ENCODE results near the gene LSM3.

Gene LSM3

GRCh38 chr3:14157951-14158350 lies 20.7 kb upstream of the LSM3 start:
- DNase-seq (ENCODE audit: low read depth): no peak

DNA sequence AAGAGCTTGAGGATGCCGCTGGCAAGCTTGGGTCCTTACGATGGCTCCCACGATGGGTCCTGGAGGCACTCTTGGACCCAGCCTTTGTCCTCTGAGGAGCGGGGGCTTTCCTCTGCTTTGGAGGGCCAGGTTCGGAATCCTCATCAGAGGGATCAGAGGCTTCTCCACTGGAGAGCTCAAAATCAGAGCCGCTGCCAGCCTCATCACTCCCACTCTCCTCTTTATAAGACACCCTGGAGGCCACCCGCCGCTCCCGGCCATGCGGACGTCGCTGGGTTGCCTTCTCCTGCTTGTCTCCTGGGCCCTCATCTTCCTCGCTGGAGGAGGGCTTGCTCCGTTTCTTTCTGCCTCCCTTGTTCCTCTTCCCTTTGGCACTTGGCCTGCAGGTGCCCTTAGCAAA lies 20.2 kb upstream of the LSM3 start:
- DNase-seq (ENCODE audit: low read depth): no peak

- DNase-seq (ENCODE audit: low read depth): no peak
Observed at GRCh38 chr3:14159426-14159825, 19.2 kb upstream of the LSM3 start.

DNA sequence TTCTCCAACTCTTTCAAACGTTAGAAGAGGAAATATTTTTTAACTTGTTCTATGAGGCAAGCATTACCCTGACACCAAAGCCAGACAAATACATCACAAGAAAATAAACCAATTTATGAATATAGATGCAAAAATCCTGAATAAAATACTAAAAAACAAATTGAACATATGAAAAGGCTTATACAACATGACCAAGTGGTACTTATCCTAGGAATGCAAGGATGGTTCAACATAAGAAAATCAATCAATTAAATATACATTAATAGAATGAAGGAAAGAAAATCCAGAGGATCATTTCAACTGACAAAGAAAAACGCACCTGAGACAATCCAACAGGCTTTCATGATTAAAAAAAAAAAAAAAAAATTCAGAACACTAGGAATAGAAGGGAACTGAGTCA lies 17.3 kb upstream of the LSM3 start:
- DNase-seq (ENCODE audit: low read depth): no peak

DNA sequence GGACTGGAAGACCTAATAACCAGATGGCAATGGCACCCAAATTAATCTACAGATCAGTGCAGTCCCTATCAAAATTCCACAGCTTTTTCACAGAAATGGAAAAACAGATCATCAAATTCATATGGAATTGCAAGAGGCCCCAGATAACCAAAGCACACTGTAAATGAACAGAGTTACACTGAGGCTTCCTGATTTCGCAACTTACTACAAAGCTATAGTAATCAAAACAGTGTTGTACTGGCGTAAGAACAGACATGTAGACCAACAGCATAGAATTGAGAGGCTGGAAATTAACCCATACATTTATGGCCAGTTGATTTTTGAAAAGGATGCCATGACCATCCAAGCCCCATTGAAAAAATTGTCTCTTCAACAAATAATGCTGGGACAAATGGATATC lies 16.4 kb upstream of the LSM3 start:
- DNase-seq (ENCODE audit: low read depth): peak; percentile 72

DNA sequence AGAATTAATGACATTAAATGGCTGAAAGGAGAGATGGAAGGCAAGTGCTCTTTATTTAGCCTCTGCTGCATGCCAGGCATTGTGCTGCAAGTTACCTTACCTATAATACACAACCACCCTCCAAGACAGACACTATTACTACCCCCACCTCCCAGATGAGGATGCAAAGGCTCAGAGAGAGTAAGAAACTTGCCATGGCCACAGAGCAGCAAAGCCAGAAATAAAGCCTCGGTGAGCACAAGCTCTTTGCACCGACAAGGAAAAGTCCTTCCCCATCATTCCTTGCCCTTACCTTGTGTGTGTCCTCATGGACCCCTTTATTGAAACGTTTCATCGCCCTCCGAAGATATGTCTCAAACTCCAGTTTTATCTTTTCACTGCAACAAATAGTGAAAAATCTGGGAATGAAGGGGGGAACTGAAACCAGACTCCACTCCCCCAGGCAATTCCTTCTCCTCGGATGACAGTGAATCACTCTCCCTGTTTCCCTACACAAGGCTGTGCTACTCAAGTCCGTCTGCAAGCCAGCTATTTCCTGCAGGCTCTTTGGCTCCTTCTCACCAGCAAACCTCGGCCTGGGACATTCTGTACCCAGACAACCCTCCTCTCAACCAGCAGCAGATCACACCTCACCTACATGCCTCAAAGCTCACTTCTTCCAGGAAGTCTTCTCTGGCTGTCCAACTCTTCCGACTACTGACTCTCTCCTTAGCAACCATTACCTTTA lies 11.6 kb upstream of the LSM3 start:
- peak; percentile 89 for DNase-seq (ENCODE audit: low read depth)

- DNase-seq (ENCODE audit: low read depth): no peak
Observed at GRCh38 chr3:14169435-14169834, 9.2 kb upstream of the LSM3 start.

GRCh38 chr3:14169871-14170270 lies 8.7 kb upstream of the LSM3 start:
- peak; percentile 52 for DNase-seq (ENCODE audit: low read depth)

DNA sequence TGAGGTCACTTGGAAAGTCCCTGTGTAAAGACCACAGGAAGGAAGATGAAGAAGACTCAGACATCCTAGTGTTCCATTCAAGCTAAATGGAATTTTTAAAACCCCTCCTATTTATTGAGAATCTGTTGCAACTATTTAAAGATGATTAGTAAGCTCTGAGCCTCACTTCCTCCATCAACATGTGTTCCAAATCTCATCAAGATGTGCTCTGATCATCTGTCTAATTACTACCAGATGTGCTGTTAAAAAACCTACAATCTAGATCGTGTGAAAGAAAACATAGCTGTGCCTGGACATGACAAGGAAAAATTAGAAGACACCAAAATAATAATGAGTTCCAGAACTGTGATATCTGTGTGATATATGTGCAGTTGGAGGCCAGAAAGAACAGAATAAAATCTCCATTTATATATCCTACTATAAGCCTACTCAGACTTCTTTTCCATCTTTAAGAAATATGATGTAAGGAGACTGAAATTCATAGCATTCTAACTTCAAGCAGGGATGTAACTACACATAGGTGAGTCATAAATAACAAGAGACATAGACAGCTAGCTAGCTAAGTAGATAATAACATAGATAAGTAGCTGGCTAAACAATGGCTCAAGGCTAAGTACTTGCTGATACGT lies 8.0 kb upstream of the LSM3 start:
- peak; percentile 96 for DNase-seq (ENCODE audit: low read depth)

DNA sequence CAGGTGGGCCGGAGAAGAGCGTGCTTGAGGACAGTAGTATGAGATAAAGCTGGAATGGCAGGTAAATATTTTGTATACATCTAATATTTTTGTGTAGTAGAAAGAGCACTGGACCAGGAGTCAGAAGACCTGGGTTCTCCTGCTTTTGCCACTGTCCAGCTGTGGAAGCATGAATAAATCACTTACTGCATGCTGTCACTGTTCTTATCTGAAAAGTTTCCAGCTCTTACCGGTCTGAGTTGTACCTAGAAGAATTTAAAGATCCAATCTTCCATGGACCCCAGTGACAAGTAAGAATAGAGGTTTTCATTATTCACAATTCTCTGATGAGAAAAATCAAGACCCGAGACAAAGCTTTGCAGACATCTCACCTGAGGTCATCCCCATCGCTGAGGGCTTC lies 6.1 kb upstream of the LSM3 start:
- DNase-seq (ENCODE audit: low read depth): no peak

DNA sequence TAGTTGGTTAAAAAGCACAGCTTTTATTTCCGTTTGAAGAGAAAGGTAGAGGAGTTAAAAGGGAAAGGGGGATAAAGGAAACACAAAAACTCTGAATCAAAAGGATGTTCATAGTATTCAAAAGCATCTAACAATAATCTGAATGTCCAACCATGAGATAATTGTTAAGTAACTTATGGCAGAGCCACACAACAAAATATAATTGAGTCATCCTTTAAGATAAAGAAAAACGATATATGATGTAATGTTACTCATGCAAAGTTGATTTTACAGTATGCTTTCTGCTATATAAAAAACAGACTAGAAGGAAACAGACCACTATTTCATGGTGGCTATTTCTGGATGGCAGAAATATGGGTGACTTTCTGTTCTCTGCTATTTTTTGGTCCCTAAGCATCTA lies 4.1 kb upstream of the LSM3 start:
- peak; percentile 40 for DNase-seq (ENCODE audit: low read depth)

DNA sequence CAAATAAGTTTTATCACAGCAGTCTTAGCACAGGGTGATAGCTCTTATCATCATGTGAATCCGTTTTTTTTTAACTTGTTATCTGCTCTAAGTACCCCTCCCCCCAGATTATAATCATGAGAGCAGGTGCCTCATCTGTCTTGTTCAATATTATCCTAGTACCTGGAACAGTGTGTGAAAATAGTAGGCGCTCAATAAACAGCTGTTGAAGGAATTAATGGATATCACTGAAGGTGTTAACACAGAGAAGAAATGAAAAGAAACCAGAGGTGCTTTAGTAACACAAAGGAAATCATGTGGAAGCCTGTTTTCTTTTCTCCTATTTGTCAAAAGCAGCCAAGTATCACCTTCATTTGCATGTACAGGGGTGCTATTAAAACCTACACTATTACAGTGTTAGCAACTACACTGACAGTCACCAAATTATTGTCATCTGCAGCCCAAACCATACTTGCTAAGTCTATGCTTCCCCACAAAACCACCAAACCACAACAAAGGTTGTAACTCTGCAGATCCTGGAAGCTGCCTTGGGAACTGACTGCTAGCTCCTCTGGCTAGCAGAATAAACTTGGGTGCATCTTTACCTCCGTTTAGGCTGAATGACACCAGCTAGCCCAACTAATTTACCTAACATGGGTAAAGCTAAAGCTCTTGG lies 3.1 kb upstream of the LSM3 start:
- DNase-seq (ENCODE audit: low read depth): peak; percentile 40

DNA sequence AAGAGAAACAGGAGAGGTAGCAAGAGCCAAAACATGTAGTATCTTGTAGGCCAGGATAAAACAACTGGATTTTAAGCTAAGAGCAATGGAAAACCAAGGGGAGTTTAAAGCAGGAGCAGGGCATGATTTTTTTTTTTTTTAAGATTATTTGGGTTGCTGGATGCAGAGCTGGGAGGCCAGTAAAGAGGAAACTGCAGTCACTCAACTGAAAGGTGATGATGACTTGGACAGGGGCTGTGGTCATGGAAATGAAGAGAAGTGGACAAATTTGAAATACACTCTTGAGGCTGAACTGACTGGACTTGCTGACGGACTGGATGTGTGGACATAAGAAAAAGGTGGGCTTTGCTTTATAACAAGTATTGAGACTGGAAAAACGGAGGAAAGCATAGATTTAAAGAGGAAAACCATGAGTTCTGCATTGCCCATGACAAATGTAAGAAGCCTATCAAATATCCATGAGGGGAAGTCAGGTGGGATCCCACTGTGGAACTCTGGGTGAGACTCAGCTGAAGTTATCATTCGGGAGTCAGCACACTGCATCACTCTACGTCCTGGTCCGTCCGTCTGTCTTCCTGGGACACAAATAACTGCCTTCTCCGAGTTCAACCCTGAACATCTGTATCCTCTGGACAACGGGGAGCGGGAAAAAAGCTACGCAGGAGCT lies 904 bp upstream of the LSM3 start:
- peak; percentile 44 for DNase-seq (ENCODE audit: low read depth)

GRCh38 chr3:14179114-14179465 lies 473 bp downstream of the LSM3 start:
- no peak for DNase-seq (ENCODE audit: low read depth)

- DNase-seq (ENCODE audit: low read depth): no peak
Observed at GRCh38 chr3:14179795-14180194, 1.2 kb downstream of the LSM3 start.

DNA sequence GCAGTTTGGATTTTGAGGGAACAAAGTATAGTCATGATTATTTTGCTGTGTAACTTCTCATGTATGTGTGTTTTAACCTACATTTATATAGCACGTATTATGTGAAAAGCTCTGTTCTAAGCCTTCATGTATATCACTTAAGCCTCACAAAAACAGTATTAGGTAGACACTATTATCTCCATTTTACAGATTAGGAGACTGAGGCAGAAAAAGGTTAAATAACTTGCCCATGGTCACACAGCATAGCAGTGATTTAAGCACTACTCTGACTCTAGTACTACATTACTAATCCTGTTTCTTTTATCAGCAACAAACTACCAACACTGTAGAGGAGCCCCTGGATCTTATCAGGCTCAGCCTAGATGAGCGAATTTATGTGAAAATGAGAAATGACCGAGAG lies 2.6 kb downstream of the LSM3 start:
- no peak for DNase-seq (ENCODE audit: low read depth)

DNA sequence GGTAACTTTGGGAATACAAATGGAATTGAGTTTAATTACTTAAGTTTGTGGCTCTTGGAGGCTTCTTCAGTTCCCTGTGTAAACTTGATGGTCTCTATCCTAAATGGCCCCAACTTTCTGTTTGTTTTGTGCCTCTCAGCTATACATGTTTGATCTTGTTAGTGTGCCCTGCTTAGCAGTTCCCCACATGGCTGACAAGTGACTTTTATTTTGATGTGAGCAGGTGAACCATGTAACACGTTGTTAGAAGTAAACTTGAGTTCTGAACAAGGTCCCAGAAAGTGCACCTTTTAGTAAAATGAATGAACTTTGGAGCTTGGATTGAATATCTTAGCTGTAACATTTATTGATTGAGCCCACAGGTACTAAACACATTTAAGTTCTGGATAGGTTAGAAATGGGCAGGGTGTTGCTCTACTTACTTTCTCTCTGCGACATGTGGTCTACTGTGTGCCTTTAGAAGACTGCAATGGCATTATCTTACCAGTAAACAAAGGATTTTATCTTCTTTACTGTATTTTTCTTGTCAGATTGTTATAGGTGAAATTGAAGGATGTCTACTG lies 4.5 kb downstream of the LSM3 start:
- DNase-seq (ENCODE audit: low read depth): no peak

GRCh38 chr3:14186854-14187458 lies 8.3 kb downstream of the LSM3 start:
- DNase-seq (ENCODE audit: low read depth): no peak

- DNase-seq (ENCODE audit: low read depth): no peak
Observed at GRCh38 chr3:14188041-14188754, 9.6 kb downstream of the LSM3 start.

GRCh38 chr3:14194865-14195264 lies 16.2 kb downstream of the LSM3 start:
- DNase-seq (ENCODE audit: low read depth): no peak

DNA sequence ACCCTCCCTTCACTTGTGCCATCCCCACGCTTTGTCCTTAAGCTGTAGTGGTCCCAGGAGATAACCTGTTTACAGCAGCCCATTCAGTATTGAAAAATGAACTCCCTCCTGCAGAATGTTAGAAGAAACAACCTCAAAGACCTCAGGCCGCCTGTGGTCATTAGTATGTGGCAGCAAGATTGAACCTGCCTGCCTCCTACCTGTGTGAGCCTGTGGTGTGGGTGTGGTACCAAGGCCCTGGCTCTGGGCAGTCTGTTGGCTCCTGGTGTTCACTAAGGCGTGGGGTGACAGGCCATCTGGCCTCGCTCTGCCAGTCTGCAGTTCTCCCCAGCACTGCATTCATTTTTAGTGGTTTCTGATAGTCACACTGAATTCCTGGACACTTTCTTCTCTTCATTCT lies 21.0 kb downstream of the LSM3 start:
- DNase-seq (ENCODE audit: low read depth): no peak

- no peak for DNase-seq (ENCODE audit: low read depth)
Observed at GRCh38 chr3:14200276-14200675, 21.7 kb downstream of the LSM3 start.

All from iris pigment epithelial cell (primary cell).